ENCODE data around the gene C6orf15.

C6orf15 gene

GRCh38 chr6:31139599-31139998 is 27.2 kb upstream of the C6orf15 start:
- H3K9ac ChIP-seq (ENCODE audit: low read depth, low read length, poor library complexity) = no peak overlapping the region
- WGBS, 2 donors (ENCODE audit: extremely low coverage in 2 of 2, insufficient read length in 2 of 2, insufficient replicate concordance in 1 of 2) = no CpG with 5 or more reads among the region's 4 CpGs
- no peak overlapping the region for H3K4me2 ChIP-seq (ENCODE audit: insufficient read depth, low read length, poor library complexity, severe bottlenecking)
- H3K27me3 ChIP-seq (ENCODE audit: control insufficient read depth in 3 of 3, insufficient read depth in 3 of 3, low read depth in 1 of 3, low read length in 3 of 3) = no peaks in the 10 kb centered on the region
- no peak overlapping the region for H3K14ac ChIP-seq (ENCODE audit: low read length)
- H3K4me3 ChIP-seq (ENCODE audit: low read length in 2 of 2) = no peak overlapping the region
- H2AFZ ChIP-seq (ENCODE audit: low read length) = peak overlapping the region; percentile 72
- DNase-seq (ENCODE audit: low spot score) = no peak
- peaks cover 2 to 13% of the 10 kb centered on the region in 2 donors for H3K4me1 ChIP-seq (ENCODE audit: control insufficient read depth in 2 of 2, insufficient read depth in 1 of 2, low read depth in 1 of 2, low read length in 2 of 2)
- H4K91ac ChIP-seq (ENCODE audit: low read depth, low read length, poor library complexity) = peak overlapping the region; percentile 62
- no peaks in the 10 kb centered on the region for H3K79me1 ChIP-seq (ENCODE audit: low read depth, low read length)
- H3K27ac ChIP-seq (replicated peaks; ENCODE audit: low read length) = no peak overlapping the region
- H3K4ac ChIP-seq (ENCODE audit: low read length) = no peak overlapping the region
- no peak overlapping the region for H4K8ac ChIP-seq (ENCODE audit: low read depth, low read length)
- no peak overlapping the region for H2BK15ac ChIP-seq (ENCODE audit: low read length)
- H3K18ac ChIP-seq (ENCODE audit: low read length) = peak overlapping the region; percentile 52
- H3K23ac ChIP-seq (ENCODE audit: low read depth, low read length, poor library complexity) = no peak overlapping the region
- H3K9me3 ChIP-seq (replicated peaks in 1 of 2; ENCODE audit: control insufficient read depth in 2 of 2, insufficient read depth in 1 of 2, low read depth in 1 of 2, low read length in 2 of 2) = peaks cover 0 to 3% of the 10 kb centered on the region in 2 donors
- H2AK5ac ChIP-seq (ENCODE audit: low read depth, low read length) = no peak overlapping the region
- H2BK12ac ChIP-seq (ENCODE audit: low read length) = no peak overlapping the region
- no peak overlapping the region for H2BK120ac ChIP-seq (ENCODE audit: low read depth, low read length)
- H2BK5ac ChIP-seq (ENCODE audit: low read length) = no peak overlapping the region
- peaks cover 9 to 25% of the 10 kb centered on the region in 2 donors for H3K36me3 ChIP-seq (replicated peaks in 1 of 2; ENCODE audit: control insufficient read depth in 2 of 2, insufficient read depth in 2 of 2, low read length in 2 of 2)

DNA sequence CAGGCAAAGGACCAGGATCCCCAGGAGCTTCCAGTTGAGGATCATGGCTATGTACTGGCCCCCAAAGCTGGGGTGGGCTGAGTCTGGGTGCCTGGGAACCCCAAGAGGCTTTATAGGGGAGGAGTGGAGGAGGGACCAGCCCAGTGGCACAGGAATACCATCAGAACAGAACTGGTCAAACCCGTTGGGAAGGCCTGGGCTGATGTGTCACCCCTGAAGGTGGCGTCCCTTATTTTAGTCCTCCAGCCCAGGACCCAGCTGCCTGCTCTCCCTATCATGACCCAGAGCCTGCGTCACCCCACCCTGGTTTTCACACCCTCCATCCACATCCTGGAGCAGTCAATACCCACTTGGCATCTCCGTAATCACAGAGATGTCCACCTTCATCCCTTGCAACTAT is 26.6 kb upstream of the C6orf15 start, which contains the start of gene PSORS1C2:
Gene PSORS1C2 (minus strand): TSS at position 85 of the 400 bp plus-strand sequence. CDS start 40 bp downstream, at position 45.
- H4K8ac ChIP-seq (ENCODE audit: low read depth, low read length) = no peak within 1 kb of the TSS
- H3K4me3 ChIP-seq (ENCODE audit: low read length in 2 of 2) = no peak within 1 kb of the TSS
- no peak within 1 kb of the TSS for H3K4ac ChIP-seq (ENCODE audit: low read length)
- H2AK5ac ChIP-seq (ENCODE audit: low read depth, low read length) = peak within 1 kb of the TSS; percentile 72
- peak within 1 kb of the TSS; percentile 72 for H2AFZ ChIP-seq (ENCODE audit: low read length)
- H2BK5ac ChIP-seq (ENCODE audit: low read length) = peak within 1 kb of the TSS; percentile 20
- H4K91ac ChIP-seq (ENCODE audit: low read depth, low read length, poor library complexity) = peak within 1 kb of the TSS; percentile 62
- peaks cover 4 to 18% of the 10 kb centered on the region in 2 donors for H3K36me3 ChIP-seq (replicated peaks in 1 of 2; ENCODE audit: control insufficient read depth in 2 of 2, insufficient read depth in 2 of 2, low read length in 2 of 2)
- no peak within 1 kb of the TSS for H3K4me2 ChIP-seq (ENCODE audit: insufficient read depth, low read length, poor library complexity, severe bottlenecking)
- no peak within 1 kb of the TSS for H3K9ac ChIP-seq (ENCODE audit: low read depth, low read length, poor library complexity)
- WGBS, 2 donors (ENCODE audit: extremely low coverage in 2 of 2, insufficient read length in 2 of 2, insufficient replicate concordance in 1 of 2) = no CpG with 5 or more reads among the region's 4 CpGs
- H3K79me1 ChIP-seq (ENCODE audit: low read depth, low read length) = no peaks in the 10 kb centered on the region
- no peak within 1 kb of the TSS for H2BK15ac ChIP-seq (ENCODE audit: low read length)
- H3K18ac ChIP-seq (ENCODE audit: low read length) = peak within 1 kb of the TSS; percentile 62
- no peak within 1 kb of the TSS for H3K23ac ChIP-seq (ENCODE audit: low read depth, low read length, poor library complexity)
- H2BK120ac ChIP-seq (ENCODE audit: low read depth, low read length) = peak within 1 kb of the TSS; percentile 84
- H3K4me1 ChIP-seq (ENCODE audit: control insufficient read depth in 2 of 2, insufficient read depth in 1 of 2, low read depth in 1 of 2, low read length in 2 of 2) = peaks cover 2 to 13% of the 10 kb centered on the region in 2 donors
- H3K9me3 ChIP-seq (replicated peaks in 1 of 2; ENCODE audit: control insufficient read depth in 2 of 2, insufficient read depth in 1 of 2, low read depth in 1 of 2, low read length in 2 of 2) = peaks cover 0 to 3% of the 10 kb centered on the region in 2 donors
- no peak within 1 kb of the TSS for H3K27ac ChIP-seq (replicated peaks; ENCODE audit: low read length)
- DNase-seq (ENCODE audit: low spot score) = no peak
- no peak within 1 kb of the TSS for H3K14ac ChIP-seq (ENCODE audit: low read length)
- H2BK12ac ChIP-seq (ENCODE audit: low read length) = peak within 1 kb of the TSS; percentile 16
- H3K27me3 ChIP-seq (ENCODE audit: control insufficient read depth in 3 of 3, insufficient read depth in 3 of 3, low read depth in 1 of 3, low read length in 3 of 3) = no peaks in the 10 kb centered on the region

- H3K14ac ChIP-seq (ENCODE audit: low read length) = no peak overlapping the region
- no peak overlapping the region for H3K27ac ChIP-seq (replicated peaks; ENCODE audit: low read length)
- no peak overlapping the region for H3K4me3 ChIP-seq (ENCODE audit: low read length in 2 of 2)
- H2BK5ac ChIP-seq (ENCODE audit: low read length) = no peak overlapping the region
- peaks cover 2 to 7% of the 10 kb centered on the region in 2 donors for H3K4me1 ChIP-seq (ENCODE audit: control insufficient read depth in 2 of 2, insufficient read depth in 1 of 2, low read depth in 1 of 2, low read length in 2 of 2)
- H2BK15ac ChIP-seq (ENCODE audit: low read length) = no peak overlapping the region
- no peak overlapping the region for H2BK12ac ChIP-seq (ENCODE audit: low read length)
- H2AFZ ChIP-seq (ENCODE audit: low read length) = no peak overlapping the region
- H3K79me1 ChIP-seq (ENCODE audit: low read depth, low read length) = no peaks in the 10 kb centered on the region
- WGBS, 2 donors (ENCODE audit: extremely low coverage in 2 of 2, insufficient read length in 2 of 2, insufficient replicate concordance in 1 of 2) = no CpG with 5 or more reads among the region's 10 CpGs
- no peak overlapping the region for H2BK120ac ChIP-seq (ENCODE audit: low read depth, low read length)
- no peak overlapping the region for H2AK5ac ChIP-seq (ENCODE audit: low read depth, low read length)
- no peaks in the 10 kb centered on the region for H3K36me3 ChIP-seq (replicated peaks in 1 of 2; ENCODE audit: control insufficient read depth in 2 of 2, insufficient read depth in 2 of 2, low read length in 2 of 2)
- H4K91ac ChIP-seq (ENCODE audit: low read depth, low read length, poor library complexity) = no peak overlapping the region
- H3K27me3 ChIP-seq (ENCODE audit: control insufficient read depth in 3 of 3, insufficient read depth in 3 of 3, low read depth in 1 of 3, low read length in 3 of 3) = no peaks in the 10 kb centered on the region
- no peak for DNase-seq (ENCODE audit: low spot score)
- H3K4me2 ChIP-seq (ENCODE audit: insufficient read depth, low read length, poor library complexity, severe bottlenecking) = no peak overlapping the region
- H3K23ac ChIP-seq (ENCODE audit: low read depth, low read length, poor library complexity) = no peak overlapping the region
- H4K8ac ChIP-seq (ENCODE audit: low read depth, low read length) = no peak overlapping the region
- H3K9me3 ChIP-seq (replicated peaks in 1 of 2; ENCODE audit: control insufficient read depth in 2 of 2, insufficient read depth in 1 of 2, low read depth in 1 of 2, low read length in 2 of 2) = peaks cover 0 to 3% of the 10 kb centered on the region in 2 donors
- no peak overlapping the region for H3K9ac ChIP-seq (ENCODE audit: low read depth, low read length, poor library complexity)
- no peak overlapping the region for H3K18ac ChIP-seq (ENCODE audit: low read length)
- no peak overlapping the region for H3K4ac ChIP-seq (ENCODE audit: low read length)
Measured at GRCh38 chr6:31135710-31136109, 23.3 kb upstream of the C6orf15 start.

DNA sequence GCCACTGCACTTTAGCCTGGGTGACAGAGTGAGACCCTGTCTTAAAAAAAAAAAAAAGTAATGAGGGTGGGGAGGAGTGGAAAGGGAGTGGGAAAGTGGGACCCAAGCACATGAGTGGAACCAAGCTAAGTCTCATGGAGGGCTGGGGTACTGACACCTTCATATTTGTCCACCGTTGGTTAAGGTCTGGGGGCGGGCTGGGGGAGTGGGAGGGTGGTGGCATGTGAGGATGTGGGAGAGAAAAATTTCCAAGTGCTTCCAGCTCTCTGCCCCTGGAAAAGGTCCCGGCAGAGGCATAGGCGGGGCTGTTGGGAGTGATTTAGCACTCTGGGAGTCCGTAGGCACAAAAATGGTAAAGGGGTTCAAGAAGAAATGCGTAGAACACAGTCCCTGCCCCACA is 20.4 kb upstream of the C6orf15 start:
- no peak overlapping the region for H2AFZ ChIP-seq (ENCODE audit: low read length)
- DNase-seq (ENCODE audit: low spot score) = no peak
- H3K9ac ChIP-seq (ENCODE audit: low read depth, low read length, poor library complexity) = no peak overlapping the region
- H3K23ac ChIP-seq (ENCODE audit: low read depth, low read length, poor library complexity) = no peak overlapping the region
- H3K14ac ChIP-seq (ENCODE audit: low read length) = no peak overlapping the region
- H2BK12ac ChIP-seq (ENCODE audit: low read length) = no peak overlapping the region
- H4K91ac ChIP-seq (ENCODE audit: low read depth, low read length, poor library complexity) = no peak overlapping the region
- H3K27me3 ChIP-seq (ENCODE audit: control insufficient read depth in 3 of 3, insufficient read depth in 3 of 3, low read depth in 1 of 3, low read length in 3 of 3) = peaks cover 0 to 8% (median 0%) of the 10 kb centered on the region in 3 experiments
- peaks cover 0 to 2% of the 10 kb centered on the region in 2 donors for H3K4me1 ChIP-seq (ENCODE audit: control insufficient read depth in 2 of 2, insufficient read depth in 1 of 2, low read depth in 1 of 2, low read length in 2 of 2)
- no peak overlapping the region for H4K8ac ChIP-seq (ENCODE audit: low read depth, low read length)
- no peak overlapping the region for H2BK120ac ChIP-seq (ENCODE audit: low read depth, low read length)
- H2BK5ac ChIP-seq (ENCODE audit: low read length) = no peak overlapping the region
- WGBS, 2 donors (ENCODE audit: extremely low coverage in 2 of 2, insufficient read length in 2 of 2, insufficient replicate concordance in 1 of 2) = no CpG with 5 or more reads among the region's 6 CpGs
- H3K27ac ChIP-seq (replicated peaks; ENCODE audit: low read length) = no peak overlapping the region
- peak overlapping the region; percentile 57 for H3K18ac ChIP-seq (ENCODE audit: low read length)
- H3K4me2 ChIP-seq (ENCODE audit: insufficient read depth, low read length, poor library complexity, severe bottlenecking) = no peak overlapping the region
- H3K79me1 ChIP-seq (ENCODE audit: low read depth, low read length) = no peaks in the 10 kb centered on the region
- H3K9me3 ChIP-seq (replicated peaks in 1 of 2; ENCODE audit: control insufficient read depth in 2 of 2, insufficient read depth in 1 of 2, low read depth in 1 of 2, low read length in 2 of 2) = no peaks in the 10 kb centered on the region
- H3K36me3 ChIP-seq (replicated peaks in 1 of 2; ENCODE audit: control insufficient read depth in 2 of 2, insufficient read depth in 2 of 2, low read length in 2 of 2) = no peaks in the 10 kb centered on the region
- H3K4ac ChIP-seq (ENCODE audit: low read length) = no peak overlapping the region
- peak overlapping the region; percentile 75 for H2AK5ac ChIP-seq (ENCODE audit: low read depth, low read length)
- H2BK15ac ChIP-seq (ENCODE audit: low read length) = no peak overlapping the region
- no peak overlapping the region for H3K4me3 ChIP-seq (ENCODE audit: low read length in 2 of 2)

Data from neuronal stem cell (in vitro differentiated cells).